ENCODE results near the gene WDR1.

Gene WDR1

DNA sequence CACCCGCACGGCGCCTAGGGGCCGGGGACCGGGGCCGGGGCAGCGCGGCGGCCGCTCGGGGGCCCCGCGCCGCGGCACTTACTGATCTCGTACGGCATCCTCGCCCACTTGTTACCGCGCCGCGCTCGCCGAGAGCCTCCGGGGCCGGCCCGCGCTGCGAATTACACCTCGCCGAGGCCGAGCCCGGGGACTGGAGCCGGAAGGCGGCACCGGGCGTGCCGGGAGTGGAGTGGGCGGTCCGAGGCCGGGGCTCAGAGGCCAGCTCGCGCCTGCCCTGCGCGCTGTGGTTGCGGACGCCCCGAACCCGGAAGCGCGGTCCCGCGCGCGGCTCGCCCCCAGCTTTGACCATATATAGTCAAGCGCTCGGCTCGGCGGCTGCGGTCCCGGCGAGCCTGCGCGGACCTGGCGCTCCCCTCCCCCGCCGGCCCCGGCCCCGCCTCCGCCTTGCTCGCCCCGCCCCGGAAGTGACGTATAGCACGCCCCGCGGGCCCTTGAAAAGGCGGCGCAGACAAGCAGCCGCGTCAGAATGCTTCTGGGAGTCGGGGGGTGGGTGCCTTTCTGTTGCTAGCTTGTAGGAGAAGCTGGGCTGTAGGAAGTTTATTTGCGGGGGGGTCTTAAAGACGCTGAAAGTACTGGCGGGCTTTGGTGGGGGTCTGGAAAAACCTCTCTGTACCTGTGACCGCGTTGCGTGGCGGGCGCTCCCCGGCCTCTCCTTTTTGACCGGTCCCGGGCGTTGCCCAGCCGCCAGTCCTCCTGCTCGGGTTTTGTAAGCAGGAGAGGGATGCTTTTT is at the start of gene WDR1:
Gene WDR1 (minus strand): TSS at position 231 of the 790 bp plus-strand sequence. CDS start 133 bp downstream, at position 98.
- DNase-seq, result peak; percentile 87

DNA sequence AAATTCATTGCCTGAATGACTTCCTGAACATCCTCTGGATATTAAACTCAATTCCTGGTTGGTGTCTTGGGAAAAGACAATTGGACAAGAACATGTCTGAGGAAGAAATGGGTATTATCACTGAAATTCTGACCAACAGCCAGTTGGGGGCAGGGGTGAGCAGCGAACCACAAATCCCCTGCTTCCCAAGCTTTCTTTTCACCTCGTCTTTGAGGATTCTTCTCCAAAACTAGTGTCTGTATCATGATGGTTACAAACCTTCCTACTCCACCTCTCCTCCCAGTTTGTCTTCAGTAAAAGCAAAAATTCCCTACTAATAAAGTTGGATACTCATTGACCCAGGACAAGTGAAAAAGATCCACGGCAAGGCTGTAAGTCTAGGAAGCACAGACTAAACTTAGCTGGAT is 48.3 kb upstream of the WDR1 start:
- DNase-seq, result no peak

DNA sequence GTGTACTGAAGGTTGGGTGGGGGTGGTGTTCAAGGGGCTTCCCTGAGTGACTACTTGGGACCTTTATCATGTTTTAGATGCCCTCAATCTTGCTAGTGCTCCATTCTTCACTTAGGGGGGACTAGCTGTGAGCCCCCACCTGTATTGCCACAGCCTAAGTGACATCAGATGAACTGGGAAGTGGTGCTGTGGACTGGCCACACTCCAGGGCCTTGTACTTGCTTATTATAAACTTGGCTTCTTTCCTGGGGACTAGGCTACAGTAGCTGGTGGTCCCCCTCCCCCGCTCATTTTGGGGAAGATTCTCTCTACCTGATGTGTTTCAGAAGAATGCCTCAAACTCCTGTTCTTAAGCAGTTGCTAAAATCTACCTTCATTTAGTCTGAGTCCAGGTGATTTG is 46.7 kb upstream of the WDR1 start:
- no peak for DNase-seq

- DNase-seq, result no peak
These were observed 45.9 kb upstream of the WDR1 start for GRCh38 chr4:10162341-10163000.

GRCh38 chr4:10161840-10162239 is 45.2 kb upstream of the WDR1 start:
- no peak for DNase-seq

DNA sequence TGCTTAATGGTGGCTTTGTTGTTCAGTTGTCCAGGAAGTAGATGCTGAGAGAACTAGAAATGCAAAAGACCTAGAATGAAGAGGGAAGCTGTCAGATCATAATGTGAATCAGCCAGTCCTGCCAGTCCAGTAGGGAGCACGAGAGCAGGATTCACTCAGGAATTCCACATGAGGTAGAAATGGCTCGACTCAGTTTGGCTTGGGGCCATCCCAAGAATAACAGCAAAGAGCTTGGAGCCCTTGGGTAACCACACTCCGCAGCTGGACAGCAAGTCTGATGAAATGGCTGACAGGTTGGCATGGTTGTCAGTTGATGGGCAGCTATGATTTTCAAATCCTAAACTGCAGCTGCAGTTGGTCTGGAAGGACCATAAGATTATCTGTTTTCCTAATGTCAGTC is 44.5 kb upstream of the WDR1 start:
- DNase-seq, result no peak

- DNase-seq, result no peak
These were observed 43.8 kb upstream of the WDR1 start for GRCh38 chr4:10160281-10160856.

DNA sequence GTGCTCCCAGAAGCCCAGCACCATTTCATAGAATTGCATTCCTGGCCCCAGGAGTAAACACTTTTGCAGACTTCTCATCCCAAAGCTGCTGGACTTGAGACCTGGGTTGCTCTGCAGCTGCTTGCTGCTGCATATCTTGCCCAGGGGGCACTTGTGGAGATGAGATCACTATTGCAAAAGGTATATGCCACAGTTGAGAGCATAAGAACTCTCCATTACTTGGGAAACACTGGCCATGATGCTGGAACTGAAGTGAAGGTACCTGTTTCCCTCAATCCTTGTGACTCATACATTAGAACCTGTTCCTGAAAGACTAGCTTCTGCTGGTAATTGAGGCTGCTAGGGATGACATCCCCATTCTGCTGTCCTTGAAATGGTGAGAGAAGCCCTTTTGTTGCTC is 43.1 kb upstream of the WDR1 start:
- DNase-seq, result no peak

GRCh38 chr4:10158333-10158942 is 41.8 kb upstream of the WDR1 start:
- DNase-seq, result no peak

DNA sequence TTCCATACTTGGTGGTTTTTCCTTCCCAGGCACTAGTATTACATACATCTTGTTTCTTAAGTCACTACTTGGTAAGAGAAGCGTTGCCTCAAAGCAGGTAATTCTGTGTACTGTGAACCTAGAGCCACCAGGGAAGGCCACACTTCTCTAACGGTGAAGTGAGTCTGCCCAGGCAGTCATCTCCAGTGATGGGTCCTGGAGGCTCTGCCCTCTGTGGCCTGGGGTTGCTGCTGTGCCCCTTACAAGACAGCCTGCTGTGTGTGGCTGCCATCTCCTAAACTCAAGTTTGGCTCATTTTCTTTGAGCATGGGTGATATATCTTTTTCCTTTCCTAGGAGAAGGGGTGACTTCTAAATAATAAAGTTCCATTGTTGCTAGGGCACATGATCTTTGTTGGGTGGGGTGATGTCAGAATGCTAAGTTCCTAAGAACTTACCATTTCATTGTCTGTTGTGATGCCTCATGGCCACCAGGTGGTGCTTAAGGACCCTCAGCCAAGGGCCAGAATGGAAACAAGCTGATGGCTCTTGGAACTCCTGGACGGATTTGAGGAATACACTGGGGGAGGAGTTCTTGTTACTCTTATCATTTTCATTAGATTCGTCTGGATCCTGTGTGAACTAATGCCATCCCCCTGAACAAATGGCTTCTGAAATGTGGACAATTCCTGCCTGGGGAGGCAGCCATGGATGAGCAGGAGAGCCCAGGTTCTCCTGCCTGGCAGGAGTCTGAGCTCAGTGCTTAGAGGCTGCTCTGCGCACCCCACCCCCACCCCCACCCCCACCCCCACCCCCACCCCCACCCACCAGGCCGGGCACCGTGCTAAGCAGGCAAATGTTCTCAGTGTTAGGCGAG is 41.1 kb upstream of the WDR1 start:
- DNase-seq, result no peak

DNA sequence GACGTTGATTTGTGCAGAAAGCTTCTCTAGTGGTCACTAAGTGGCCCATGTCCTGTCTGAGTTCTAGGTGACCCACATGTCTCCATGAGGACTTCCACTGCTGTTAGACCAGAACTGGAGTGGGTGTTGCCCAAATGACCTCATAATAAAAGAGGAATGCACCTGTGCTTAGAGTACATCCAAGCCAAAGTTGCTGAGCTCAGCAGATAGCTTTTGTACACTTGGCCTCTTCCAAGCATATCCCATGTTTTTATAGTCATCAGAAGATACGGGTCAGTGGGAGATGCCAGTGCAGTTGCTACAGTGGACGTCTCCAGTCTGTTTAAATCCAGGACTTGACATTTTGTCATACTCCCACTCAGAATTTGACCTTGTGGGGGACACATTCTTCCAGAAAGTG is 37.6 kb upstream of the WDR1 start:
- no peak for DNase-seq

GRCh38 chr4:10153161-10153560 is 36.6 kb upstream of the WDR1 start:
- DNase-seq, result no peak

DNA sequence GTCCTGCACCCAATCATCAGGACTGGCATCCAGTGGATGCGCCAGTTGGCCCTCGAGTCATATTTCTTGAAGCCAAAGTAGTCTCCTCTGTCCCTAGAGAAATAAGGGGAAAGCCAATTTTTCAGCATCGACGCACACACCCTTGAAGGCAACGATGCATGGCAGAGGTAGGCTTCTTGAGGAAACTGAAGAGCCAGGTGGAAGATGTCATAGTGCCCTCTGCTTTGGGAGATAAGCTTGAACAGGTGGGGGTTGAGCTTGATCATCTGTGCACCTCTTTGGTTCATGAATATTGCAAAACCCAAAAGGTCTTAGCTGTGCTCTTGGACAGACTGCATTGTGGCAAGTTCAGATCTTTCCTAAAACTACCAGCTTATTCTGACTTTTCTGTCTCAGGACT is 34.6 kb upstream of the WDR1 start:
- no peak for DNase-seq

DNA sequence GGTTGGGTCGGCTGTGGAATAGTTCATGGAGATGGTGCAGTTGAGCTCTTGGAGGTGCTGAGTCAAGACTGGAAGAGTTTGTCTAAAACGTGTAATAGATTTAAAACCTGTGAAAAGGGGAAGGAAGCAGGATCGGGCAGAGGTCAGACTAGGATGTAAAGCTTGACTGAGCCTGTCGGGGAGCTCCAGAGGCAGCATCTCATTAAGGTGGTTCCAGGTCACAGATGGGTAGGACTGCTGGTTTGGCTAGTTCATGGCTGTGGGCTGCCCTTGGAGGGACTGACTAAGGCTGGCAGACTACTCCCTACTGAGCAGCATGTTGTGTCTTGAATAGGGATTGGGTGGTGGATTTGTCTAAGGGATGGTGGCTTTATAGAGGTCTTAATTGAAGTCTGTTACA is 28.4 kb upstream of the WDR1 start:
- DNase-seq, result no peak

DNA sequence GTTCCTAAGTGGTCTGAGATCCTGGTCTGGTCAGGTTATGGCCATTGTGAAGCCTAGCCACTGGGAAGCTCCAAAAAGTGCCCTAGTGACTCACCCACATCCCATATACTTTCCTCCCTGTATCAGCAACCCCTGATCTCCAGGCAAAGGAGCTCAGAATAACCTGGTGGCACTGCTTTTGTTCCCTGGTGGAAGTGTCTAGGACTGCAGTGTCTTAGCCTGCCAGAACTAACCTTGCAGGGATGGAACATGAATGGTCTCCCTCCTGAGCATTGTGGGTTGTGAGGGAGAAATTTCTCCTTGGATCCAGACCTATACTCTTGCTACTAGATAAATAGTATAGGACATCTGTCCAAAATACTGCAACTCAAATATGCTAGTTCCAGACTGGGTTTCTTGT is 27.9 kb upstream of the WDR1 start:
- DNase-seq, result no peak

GRCh38 chr4:10143171-10143570 is 26.6 kb upstream of the WDR1 start:
- no peak for DNase-seq

DNA sequence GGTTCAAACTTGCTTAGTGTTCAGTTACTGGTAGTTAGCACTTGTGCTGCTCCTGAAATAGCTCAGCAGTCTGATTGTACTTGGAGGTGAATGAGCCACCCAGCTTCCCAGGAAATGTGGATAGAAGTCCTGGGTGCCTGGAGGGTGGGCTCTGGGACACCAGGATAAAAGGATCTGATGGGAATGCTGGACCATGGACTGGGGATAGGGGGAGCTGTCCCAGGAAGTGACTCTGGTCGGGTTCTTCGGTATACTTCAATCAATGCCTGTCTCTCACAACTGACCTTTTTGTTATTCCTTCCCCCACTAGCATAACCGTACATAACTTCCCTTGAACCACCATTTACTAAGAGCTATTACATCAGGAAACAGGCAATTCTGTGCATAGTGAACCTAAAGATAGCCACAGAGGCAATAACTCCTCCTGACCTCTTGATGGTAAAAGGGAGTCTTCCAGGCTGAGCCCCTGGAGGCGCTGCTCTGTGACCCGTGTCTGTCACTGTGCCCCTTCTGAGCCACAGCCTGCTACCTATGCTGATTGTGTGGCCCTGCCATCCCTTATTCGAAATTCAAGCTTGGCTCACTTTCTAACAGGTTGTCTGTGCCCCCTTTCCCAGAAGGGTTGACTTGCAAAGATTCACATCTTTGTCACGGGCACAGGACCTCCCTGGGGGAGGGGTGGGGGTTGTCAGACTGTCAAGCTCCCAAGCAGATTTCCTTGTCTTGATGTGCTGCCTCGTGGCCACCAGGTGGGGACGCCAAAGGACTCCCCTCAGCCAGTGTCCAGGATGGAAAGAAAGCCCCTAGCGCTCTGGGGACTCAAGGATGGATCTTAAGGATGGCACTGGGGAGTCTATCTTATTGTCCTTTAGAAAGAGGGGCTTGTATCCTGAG is 24.5 kb upstream of the WDR1 start:
- DNase-seq, result no peak

DNA sequence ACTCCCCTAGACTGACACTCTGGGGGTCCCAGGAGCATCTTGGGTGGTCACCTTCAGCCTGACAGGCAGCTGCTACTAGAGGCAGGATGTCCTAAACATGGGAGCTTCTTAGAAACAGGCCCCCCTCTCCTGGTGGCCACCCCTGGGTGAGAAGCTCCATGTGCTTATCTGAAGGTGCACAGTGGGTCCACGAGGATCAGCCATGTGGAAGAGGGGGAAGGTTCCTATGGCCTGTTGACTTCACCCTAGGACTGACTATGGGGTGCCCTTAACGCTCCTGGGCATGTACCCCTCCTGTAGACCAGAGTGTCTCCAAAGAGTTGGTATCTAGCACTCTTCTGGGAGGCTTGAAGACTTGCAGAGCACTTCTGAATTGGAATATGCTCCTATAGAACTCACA is 22.9 kb upstream of the WDR1 start:
- no peak for DNase-seq

GRCh38 chr4:10135260-10135659 is 18.7 kb upstream of the WDR1 start:
- no peak for DNase-seq

- no peak for DNase-seq
These were observed 17.5 kb upstream of the WDR1 start for GRCh38 chr4:10134141-10134540.

- DNase-seq, result no peak
These were observed 14.6 kb upstream of the WDR1 start for GRCh38 chr4:10131202-10131601.

All from stimulated activated naive CD4-positive, alpha-beta T cell treated with Interleukin-2 at 50 U/mL for 16 hours (primary cell).